ENCODE measurements around the gene SPRR2E.

DNA sequence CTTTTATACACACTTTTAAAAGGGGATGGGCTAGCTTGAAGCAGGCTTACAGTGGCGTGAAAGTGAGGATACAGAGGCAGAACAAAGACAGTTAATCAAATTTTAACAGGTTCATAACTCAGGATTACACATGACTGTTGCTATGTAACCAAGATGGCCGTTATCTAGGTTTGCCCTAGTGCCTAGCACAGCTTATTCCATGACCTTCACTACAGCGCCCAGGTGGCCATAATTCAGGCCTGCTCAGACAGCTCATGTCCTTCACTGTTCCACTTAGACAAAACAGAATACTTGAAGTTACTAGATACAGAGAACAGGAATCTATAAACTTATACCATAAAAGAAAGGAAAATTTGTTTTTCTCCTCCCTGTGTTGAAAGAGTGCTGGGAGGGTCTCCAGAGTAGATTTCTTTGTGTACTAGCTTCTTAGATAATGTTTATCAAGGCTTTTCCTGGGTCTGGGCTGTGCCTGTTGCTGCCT is 25.2 kb upstream of the SPRR2E start:
- TF ChIP-seq, protein P1, sequence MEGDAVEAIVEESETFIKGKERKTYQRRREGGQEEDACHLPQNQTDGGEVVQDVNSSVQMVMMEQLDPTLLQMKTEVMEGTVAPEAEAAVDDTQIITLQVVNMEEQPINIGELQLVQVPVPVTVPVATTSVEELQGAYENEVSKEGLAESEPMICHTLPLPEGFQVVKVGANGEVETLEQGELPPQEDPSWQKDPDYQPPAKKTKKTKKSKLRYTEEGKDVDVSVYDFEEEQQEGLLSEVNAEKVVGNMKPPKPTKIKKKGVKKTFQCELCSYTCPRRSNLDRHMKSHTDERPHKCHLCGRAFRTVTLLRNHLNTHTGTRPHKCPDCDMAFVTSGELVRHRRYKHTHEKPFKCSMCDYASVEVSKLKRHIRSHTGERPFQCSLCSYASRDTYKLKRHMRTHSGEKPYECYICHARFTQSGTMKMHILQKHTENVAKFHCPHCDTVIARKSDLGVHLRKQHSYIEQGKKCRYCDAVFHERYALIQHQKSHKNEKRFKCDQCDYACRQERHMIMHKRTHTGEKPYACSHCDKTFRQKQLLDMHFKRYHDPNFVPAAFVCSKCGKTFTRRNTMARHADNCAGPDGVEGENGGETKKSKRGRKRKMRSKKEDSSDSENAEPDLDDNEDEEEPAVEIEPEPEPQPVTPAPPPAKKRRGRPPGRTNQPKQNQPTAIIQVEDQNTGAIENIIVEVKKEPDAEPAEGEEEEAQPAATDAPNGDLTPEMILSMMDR (IDR thresholded peaks at IDR 0.05; ENCODE audit: borderline replicate concordance, extremely low read depth, low read length, poor library complexity, severe bottlenecking): no peak
- no peak for TF ChIP-seq EZH2 (IDR thresholded peaks at IDR 0.05; ENCODE audit: borderline replicate concordance, low read depth, low read length, severe bottlenecking)
